HG02981 (cell line): ENCODE data around the gene TFF2.

Experiments
- ATAC-seq: cut with Tn5 transposase; IDR thresholded peaks from one replicate; pipeline ENCODE4 v1.9.1; 2021; ENCODE audit warnings: mild to moderate bottlenecking, moderate library complexity; ENCODE audit not compliant: unreplicated experiment

TFF2 gene

DNA sequence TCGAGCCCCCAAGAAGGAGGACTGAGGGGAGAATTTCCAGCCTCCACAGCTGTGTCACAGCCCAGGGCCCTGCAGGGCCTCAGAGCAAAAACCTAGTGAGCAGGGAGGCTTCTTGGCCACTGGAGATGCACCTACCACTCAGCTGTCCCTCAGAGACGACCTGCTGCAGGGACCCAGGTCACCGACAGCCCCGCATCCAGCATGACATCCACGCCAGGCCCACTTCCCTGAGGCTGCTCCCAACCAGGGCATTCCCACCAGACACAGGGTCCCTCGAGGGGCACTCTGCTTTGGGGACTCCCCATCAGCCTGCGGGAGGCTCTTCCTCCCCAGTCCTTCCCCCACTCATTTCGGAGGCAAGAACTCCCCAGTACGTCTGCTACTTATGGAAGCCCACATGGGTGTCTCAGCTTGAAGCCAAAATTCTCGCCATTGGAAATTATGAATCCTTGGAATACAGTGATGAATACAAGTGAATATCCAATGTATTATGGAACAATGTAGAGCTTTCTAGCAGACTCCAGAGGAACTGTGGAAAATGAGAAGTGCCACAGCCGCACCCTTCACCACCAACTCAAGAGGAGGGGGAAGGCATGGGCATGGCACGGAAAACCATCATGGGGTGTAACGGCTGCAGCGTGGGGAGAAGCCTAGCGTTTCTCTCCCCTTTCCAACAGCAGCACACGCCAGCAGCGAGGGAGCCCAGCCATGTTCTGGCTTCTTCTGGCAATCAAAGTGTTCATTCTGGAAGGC lies 42.5 kb downstream of the TFF2 start:
- ATAC-seq = no peak

- no peak for ATAC-seq
Measured at GRCh38 chr21:42307106-42307505, 43.7 kb downstream of the TFF2 start.

DNA sequence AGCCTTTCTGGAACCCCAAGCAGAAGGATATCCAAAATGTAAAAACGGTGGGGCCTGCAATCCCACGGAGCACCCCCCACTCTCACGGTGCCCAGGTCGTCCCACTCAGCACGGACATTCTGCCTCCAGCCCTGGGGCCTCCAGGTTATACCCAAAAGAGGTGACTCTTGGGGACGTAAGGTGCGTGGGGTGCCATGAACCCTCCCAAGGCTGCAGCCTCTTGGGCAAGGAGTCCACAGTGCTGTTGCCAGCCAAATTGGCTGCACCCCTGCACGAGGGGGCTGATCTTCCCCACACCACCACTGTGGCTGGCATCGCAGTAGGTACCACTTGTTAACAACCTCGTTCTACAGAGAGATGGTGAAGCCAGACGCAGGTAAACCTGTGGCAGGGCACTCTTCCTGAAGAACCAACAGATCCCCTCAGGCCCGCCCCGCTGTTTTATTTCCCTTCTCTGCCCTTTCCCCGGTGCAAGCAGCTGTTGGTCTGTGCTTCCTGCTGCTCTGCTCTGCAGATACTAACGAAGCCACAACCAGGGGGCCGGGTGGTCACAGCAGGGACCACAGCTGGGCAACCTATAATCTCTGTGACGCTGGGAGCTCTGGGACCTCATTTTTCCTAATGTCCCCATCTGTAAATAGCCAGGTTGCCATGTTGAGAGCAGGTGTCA lies 44.3 kb downstream of the TFF2 start:
- ATAC-seq = no peak

DNA sequence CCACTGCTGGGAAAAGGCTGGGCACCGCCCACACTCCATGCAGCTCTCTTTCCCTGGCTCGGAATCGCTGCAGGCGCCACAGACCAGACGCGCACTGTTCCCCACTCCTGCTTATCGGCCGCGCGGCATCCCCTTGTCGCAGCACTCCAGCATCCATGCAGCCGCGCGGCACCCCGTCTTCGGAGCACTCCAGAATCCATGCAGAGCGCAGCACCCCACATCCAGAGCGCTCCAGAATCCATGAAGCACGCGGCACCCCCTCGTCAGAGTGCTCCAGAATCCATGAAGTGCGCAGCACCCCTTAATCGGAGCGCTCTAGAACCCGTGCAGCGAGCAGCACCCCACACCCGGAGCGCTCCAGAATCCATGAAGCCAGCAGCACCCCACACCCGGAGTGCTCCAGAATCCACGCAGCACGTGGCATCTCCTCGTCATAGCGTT lies 45.1 kb downstream of the TFF2 start:
- no peak for ATAC-seq

DNA sequence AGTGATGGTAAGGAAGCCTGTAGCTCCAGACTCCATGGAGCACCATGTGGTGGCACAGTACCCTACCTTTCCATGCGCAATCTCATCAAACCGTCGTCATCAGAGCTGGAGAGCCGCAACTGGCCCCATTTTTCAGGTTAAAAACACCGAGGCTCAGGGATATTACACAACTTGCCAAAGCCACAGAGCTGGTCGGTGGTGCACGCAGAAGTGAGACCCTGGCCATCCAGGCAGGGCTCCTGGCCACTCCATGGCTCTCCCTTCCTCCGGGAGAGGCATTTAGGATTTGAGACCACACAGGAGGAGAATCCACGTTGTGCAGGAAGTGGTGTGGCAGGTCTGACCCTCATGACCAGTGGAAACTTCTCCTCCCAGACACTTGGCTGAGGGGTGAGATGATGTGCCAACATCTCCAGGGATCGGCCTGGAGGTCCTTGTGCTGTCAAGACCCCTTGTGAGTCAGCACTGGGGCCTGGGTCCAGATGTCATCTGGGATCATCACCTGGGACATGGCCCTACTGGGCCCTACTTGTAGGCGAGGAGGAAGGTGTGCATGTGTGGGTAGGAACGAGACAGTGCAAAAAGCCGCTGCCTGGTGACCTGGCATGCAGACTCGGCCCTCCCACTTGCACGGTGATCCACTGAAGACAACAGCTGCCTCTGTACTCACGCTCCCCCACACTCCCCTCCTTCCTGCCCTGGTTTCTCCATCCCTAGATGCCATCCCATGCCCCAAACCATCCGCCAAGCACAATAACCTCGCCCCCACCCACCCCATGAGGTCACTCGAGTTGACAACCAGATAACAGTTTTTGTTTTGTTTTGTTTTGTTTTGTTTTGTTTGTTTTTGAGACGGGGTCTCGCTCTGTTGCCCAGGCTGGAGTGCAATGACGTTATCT lies 46.0 kb downstream of the TFF2 start:
- no peak for ATAC-seq

- ATAC-seq = no peak
Measured at GRCh38 chr21:42303443-42303842, 47.4 kb downstream of the TFF2 start.

- no peak for ATAC-seq
Measured at GRCh38 chr21:42302794-42303193, 48.0 kb downstream of the TFF2 start.

DNA sequence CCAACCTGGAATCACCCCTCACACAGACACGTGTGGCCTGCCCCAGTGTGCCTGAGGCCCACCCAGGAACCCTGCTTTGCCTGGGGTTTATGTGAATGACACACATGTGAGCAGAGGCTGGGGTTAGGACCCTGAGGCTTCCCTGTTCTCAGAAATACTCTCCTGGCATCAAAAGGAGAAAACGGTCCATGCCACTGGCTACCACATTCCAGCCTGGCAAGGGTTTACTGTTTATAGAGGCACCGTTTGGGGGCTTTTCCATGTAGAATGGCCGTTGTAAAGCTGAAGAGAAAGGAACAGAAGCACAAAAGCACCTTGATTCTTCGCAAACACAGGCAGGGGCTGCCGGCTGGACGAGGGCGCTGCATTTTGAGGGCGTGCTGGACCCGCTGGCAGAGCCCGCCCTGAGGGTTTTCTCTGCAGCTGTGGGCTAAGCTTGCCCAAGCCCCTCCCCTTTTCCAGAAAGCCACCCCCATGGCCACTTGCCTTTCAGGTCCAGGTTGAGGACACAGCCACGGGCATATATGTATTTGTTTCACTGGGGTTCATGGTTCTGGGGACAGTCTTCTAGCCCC lies 48.6 kb downstream of the TFF2 start:
- ATAC-seq = no peak

DNA sequence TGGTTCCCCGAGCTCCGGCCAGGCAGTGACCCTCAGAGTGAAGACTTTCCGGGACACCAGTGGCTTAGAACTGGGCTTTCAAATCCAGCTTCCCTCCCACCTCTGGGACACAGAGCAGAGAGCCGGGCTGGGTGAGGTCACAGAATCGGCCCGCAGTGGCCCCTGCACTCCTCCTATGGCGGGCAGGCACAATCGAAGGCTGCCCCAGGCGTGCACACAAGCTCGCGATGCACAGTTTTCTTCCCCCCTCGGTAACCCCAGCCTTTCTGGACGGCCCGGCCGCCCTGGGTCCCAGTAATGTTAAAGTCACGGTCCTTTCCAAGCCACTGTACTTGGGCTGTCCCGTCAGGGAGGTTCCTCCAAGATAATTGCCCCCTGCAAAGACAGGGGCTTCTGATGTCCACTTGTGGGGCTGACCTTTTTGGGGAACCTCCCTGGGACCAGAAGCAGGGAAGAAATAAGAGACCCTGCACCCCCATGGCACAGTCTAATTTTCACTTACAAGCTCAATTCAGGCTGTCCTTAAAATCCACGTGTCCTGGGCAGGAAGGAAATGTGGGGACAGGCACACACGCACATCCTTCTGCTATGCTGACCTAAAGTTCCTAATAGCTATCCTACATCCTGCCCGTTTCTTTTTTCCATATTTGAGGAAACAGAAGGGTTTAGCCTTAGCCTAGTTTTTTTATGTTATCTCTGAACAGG lies 49.3 kb downstream of the TFF2 start:
- ATAC-seq = no peak

GRCh38 chr21:42300956-42301355 lies 49.8 kb downstream of the TFF2 start:
- ATAC-seq = no peak

DNA sequence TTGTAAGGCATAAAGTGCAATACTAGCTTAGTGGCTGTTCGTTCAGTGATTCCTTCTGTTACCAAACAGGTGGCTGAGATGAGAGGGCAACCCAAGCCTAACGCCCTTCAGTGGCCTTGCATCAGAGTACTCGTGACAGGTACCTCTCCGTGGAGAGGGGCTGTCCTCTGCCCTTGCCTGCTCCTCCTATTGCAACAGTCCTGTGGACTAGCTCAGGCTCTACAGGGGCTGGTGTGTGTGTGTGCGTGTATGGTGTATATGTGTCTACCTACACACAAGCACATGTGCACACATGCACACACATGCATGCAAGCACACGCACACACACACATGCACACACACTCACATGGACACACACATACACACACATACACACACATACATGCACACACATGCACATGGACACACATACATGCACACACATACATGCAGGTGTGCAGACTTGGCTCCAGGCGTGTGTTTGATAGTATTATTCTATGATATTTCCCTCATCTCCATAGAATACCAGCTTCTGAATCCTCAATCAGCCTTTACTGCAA lies 50.7 kb downstream of the TFF2 start:
- ATAC-seq = no peak

DNA sequence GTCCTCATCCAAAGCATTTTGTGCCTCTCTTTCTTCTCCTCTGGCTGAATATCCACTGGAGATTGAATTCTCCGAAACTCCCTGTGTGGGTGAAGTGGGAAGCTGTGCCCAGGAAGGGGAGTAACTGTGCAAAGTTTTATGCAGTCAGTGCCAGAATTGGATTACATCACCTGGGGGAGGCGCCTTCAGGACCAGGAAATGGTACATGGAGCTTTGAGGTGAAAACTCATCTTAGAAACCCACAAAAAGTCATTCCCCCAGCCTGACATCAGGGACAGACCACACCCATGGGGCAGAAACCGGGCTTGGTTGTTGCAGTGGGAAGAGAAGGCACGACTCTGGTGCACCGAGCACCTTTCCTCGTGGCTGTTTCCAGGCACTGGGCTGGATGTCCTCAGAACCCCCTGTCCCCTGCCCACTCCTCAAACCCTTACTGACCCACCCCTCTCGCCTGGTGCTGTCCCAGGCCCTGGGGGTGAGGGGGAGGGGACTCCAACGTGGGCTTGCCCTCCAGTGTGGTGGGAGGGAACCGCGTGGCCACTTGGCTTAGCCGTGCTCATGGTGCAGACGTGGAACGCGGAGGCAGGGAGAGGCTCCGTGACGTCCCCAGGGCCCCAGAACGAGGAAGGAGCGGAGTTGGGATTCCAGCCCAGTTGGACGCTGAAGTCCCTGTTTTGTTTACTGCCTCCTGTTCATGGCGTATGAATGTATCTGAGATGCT lies 51.3 kb downstream of the TFF2 start:
- ATAC-seq = no peak

GRCh38 chr21:42298657-42299056 lies 52.1 kb downstream of the TFF2 start:
- no peak for ATAC-seq

- no peak for ATAC-seq
Measured at GRCh38 chr21:42298237-42298636, 52.6 kb downstream of the TFF2 start.

- no peak for ATAC-seq
Measured at GRCh38 chr21:42297377-42297776, 53.4 kb downstream of the TFF2 start.

GRCh38 chr21:42296501-42296900 lies 54.3 kb downstream of the TFF2 start:
- ATAC-seq = no peak
